Activated CD4-positive, alpha-beta T cell treated with anti-CD3 and anti-CD28 coated beads, Interleukin-2, amount 50 U/mL, for 1 hour (primary cell): ENCODE measurements around the gene GCC2.
"Not testable (repeated sequence)": the region's sequence is repeated elsewhere in the genome, so short reads cannot be mapped to it uniquely, and the experiment has no call there.

Source experiments
- DNase-seq: peaks from one replicate; pipeline ENCODE4 v3.0.0-alpha.2; 2020

Gene GCC2

GRCh38 chr2:108441712-108442111 lies 7.3 kb upstream of the GCC2 start:
- no peak for DNase-seq

GRCh38 chr2:108444941-108445840 lies 3.8 kb upstream of the GCC2 start:
- no peak for DNase-seq

GRCh38 chr2:108446703-108447102 lies 2.3 kb upstream of the GCC2 start:
- DNase-seq = no peak

GRCh38 chr2:108447947-108448677 lies 894 bp upstream of the GCC2 start:
- DNase-seq = no peak

GRCh38 chr2:108449410-108450130 lies 564 bp downstream of the GCC2 start:
- DNase-seq = peak; percentile 33

- DNase-seq = no peak
Measured at GRCh38 chr2:108450863-108451262, 1.9 kb downstream of the GCC2 start.

- no peak for DNase-seq
Measured at GRCh38 chr2:108451976-108452375, 3.0 kb downstream of the GCC2 start.

GRCh38 chr2:108453530-108453929 lies 4.5 kb downstream of the GCC2 start:
- DNase-seq = not testable (repeated sequence)

- no peak for DNase-seq
Measured at GRCh38 chr2:108454440-108454839, 5.4 kb downstream of the GCC2 start.

GRCh38 chr2:108455571-108455970 lies 6.6 kb downstream of the GCC2 start:
- no peak for DNase-seq

- no peak for DNase-seq
Measured at GRCh38 chr2:108458082-108458481, 9.1 kb downstream of the GCC2 start.

GRCh38 chr2:108459441-108459840 lies 10.4 kb downstream of the GCC2 start:
- DNase-seq = no peak

GRCh38 chr2:108460345-108461037 lies 11.5 kb downstream of the GCC2 start:
- no peak for DNase-seq

GRCh38 chr2:108477099-108477498 lies 28.1 kb downstream of the GCC2 start:
- DNase-seq = no peak

- no peak for DNase-seq
Measured at GRCh38 chr2:108485253-108485652, 36.2 kb downstream of the GCC2 start.

GRCh38 chr2:108490506-108491122 lies 41.6 kb downstream of the GCC2 start:
- DNase-seq = no peak

- DNase-seq = no peak
Measured at GRCh38 chr2:108491848-108492247, 42.8 kb downstream of the GCC2 start.

- no peak for DNase-seq
Measured at GRCh38 chr2:108492364-108492763, 43.4 kb downstream of the GCC2 start.

GRCh38 chr2:108496167-108496566 lies 47.2 kb downstream of the GCC2 start:
- not testable (repeated sequence) for DNase-seq

- DNase-seq = not testable (repeated sequence)
Measured at GRCh38 chr2:108507620-108508019, 58.6 kb downstream of the GCC2 start.

GRCh38 chr2:108512431-108512830 lies 63.4 kb downstream of the GCC2 start:
- DNase-seq = not testable (repeated sequence)

- not testable (repeated sequence) for DNase-seq
Measured at GRCh38 chr2:108514478-108514877, 65.5 kb downstream of the GCC2 start.
